ENCODE data around the gene CCDC15.

CCDC15 gene

DNA sequence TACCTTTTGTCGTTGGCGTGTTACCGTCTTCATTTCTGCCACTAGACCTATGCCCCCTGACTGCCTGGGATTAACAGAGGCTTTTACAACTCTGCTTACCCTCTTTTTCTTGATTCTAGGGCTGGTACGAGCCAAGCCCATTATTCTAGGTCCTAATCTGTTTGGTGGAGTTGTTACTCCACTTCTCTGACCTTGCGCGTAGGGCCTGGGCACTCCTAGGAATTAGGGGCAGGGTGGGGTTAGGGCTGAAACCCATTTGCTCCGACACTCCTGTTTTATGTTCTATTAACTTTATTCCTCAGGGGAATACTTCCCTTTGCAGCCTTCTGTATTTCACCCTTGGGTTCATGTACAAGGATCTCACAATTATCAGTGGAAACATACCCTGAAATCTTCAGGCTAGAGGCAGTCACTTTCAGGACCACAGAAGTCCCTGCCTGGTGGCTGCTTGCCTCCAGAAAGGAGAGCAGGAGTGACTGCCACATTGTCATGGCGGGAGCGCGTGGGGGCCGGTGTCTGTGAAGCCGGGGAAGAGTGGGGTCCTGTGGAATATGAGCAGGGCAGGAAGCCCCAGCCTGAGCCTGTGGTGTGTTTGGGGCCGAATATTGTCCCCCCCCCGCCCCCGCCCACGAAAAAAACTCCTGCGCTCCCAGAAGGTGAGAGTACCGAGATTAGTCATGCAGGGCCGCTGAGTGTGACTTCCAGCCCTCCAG is 108.4 kb downstream of the CCDC15 start:
- no peak for FAIRE-seq
- no peak for DNase-seq (ENCODE audit: insufficient read length, low spot score)

DNA sequence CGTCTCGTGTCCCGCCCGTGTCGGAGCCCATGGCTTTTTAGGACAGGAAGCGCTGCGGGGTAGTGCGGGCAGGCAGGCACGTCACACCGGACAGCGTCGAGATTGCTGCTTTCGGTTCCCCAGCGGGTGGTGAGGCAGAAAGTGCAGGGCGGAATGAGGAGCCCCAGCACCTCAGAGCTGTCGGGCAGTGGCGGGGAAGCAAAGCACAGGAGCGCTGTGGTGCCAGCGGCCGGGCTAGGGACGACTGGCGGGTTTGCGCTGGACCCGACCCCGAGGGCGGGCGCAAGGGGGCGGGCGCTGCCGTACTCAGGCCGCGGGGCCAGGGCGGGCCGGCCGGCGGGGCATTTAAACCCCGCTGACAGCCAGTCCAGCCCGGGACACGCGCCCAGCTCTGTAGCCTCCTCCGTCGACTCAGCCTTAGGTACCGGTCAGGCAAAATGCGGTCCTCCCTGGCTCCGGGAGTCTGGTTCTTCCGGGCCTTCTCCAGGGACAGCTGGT is 109.0 kb downstream of the CCDC15 start, which contains the start of gene SLC37A2:
SLC37A2 (plus strand) TSS at position 375 of the 498 bp plus-strand sequence; CDS start at position 438, 63 bp downstream.
- FAIRE-seq (peak; percentile 49), DNase-seq (ENCODE audit: insufficient read length, low spot score) (peak; percentile 50)

DNA sequence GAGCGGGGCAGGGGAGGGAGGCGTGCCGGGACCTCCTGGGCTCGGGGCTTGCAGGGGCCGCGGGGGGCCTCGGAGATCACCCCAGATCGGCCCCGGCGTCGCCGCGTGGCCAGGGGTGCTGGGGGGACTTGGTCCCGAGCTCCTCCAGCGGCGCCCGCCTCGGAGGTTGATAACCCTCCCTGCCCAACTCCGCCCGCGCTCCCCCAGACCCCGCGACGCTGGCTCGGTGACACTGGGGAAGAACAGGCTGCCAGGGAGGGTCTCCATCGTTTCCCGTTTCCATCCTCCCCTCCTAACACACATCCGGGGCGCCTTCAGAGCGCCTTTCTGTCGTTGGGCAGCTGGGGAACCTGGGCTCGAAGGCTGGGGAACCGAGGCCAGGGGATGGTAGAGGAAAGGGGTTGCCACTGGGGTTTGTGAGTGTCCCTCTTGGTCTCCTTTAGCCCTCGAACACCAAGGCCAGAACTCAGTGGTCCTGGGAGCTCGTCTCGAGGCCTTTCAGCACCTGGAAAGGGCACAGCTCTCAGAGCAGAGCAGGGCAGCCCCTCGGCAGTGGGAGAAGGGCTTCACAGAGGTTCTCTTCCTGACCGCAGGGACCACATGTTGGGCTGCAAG is 109.5 kb downstream of the CCDC15 start:
- FAIRE-seq (no peak), DNase-seq (ENCODE audit: insufficient read length, low spot score) (no peak)

- FAIRE-seq: no peak
- DNase-seq (ENCODE audit: insufficient read length, low spot score): no peak
Observed at GRCh38 chr11:125064070-125064469, 110.1 kb downstream of the CCDC15 start.

GRCh38 chr11:125068368-125068767 is 114.4 kb downstream of the CCDC15 start:
- DNase-seq (ENCODE audit: insufficient read length, low spot score): no peak
- no peak for FAIRE-seq

- DNase-seq (ENCODE audit: insufficient read length, low spot score): no peak
- FAIRE-seq: no peak
Observed at GRCh38 chr11:125069008-125069407, 115.0 kb downstream of the CCDC15 start.

DNA sequence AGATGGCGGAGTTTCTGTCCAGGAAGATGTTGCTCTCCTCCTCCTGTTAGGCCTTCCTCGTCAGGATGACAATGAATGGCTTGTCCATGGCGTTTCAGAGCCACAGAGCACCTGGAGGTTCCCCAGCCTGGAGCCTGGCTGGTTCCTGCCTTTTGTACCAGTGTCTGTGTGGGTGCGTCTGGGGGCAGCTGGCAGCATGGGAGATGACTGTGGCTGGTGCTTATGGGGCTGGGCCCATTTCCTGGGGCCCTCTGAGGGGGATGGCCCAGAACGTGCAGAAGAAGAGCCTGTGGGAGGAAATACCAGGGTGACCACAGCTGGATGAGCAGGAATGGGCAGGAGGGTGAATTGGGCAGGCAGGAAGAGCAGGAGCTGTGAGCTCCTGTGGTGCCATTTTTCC is 115.8 kb downstream of the CCDC15 start:
- no peak for FAIRE-seq

GRCh38 chr11:125070699-125071254 is 116.8 kb downstream of the CCDC15 start:
- FAIRE-seq: no peak
- peak; percentile 55 for DNase-seq (ENCODE audit: insufficient read length, low spot score)

More for the DNA sequence above, 115.8 kb downstream of the CCDC15 start:
- peak; percentile 32 for DNase-seq (ENCODE audit: insufficient read length, low spot score)

DNA sequence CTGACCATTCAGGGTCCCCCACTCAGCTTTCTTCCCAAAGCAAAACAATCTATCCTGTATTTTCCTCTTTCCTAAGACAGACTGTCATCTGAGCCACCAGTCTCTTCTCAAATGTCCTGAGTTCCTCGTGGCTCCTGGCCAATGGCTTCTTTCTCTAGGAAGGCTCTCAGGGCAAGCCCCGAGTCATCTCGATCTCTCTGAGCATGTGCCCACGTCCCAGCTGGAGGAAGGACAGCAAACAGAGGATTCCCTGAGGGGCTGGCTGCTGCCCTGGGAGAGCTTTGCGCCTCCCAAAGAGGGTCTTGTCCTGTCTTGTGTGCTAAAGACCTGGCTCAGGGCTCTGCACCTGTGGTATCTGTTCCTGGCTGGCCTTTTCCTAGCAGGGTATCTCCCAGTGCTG is 117.4 kb downstream of the CCDC15 start:
- DNase-seq (ENCODE audit: insufficient read length, low spot score) (no peak), FAIRE-seq (no peak)

GRCh38 chr11:125071846-125072217 is 117.8 kb downstream of the CCDC15 start:
- FAIRE-seq (no peak), DNase-seq (ENCODE audit: insufficient read length, low spot score) (no peak)

DNA sequence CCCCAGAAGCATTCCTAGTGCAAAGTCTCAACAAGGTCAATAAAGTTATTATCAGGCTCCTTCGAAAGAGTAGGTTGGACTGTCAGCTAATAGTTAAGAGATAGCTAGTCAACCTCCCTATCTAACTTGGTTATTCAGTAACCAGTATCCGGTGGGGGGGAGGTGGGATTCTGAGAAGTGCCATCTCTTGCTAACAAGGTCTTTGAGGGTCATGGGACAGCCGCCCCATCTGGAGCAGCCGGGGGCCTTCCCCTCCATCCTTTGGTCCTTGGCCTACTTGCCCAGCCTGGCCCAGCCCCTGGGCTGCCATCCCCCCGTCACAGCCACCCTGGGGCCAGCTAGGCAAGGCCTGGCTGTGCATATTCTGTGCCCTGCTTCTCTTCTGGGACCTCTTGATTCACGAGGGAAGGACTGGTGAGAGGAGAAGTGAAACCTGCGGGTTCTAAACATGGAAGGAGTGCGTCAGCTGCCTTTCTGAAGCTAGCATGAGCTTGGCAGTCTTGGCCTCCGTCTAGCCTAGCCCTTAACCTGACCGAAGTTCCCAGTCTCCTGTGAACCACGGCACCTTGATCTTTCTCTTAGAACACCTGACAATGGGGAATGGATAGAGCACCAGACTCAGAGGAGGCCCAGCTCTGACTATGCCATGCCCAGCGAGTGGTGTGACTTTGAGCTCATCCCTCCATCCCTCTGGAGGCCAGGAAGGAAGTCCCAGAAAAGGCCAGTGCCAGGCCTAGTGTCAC is 118.4 kb downstream of the CCDC15 start:
- no peak for DNase-seq (ENCODE audit: insufficient read length, low spot score)
- no peak for FAIRE-seq

GRCh38 chr11:125072961-125073590 is 119.1 kb downstream of the CCDC15 start:
- DNase-seq (ENCODE audit: insufficient read length, low spot score) (no peak), FAIRE-seq (no peak)

GRCh38 chr11:125073616-125074483 is 119.8 kb downstream of the CCDC15 start:
- no peak for DNase-seq (ENCODE audit: insufficient read length, low spot score)
- no peak for FAIRE-seq

- FAIRE-seq: no peak
- no peak for DNase-seq (ENCODE audit: insufficient read length, low spot score)
Observed at GRCh38 chr11:125074511-125075241, 120.7 kb downstream of the CCDC15 start.

GRCh38 chr11:125075242-125075625 is 121.2 kb downstream of the CCDC15 start:
- FAIRE-seq (no peak), DNase-seq (ENCODE audit: insufficient read length, low spot score) (no peak)

DNA sequence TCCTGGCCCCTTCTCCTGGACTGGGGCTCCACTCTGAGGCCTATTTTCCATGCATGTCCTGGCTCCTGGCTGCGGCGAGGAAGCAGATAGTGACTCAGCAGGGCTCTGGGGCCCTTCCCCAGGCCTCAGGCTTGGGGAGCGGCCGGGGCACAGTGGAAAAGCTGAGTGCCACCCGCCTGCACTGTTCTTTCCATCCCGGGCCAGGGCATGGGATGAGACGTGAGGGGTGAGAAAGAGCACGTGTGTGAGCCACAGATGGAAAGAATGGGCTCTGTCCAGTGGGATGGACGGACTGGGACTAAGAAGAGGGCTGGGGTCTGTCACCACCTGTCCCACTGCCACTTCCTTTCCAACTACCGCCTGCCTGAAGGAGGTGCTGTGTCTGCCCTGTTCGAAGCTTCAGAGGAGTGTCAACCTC is 121.9 kb downstream of the CCDC15 start:
- FAIRE-seq: no peak
- DNase-seq (ENCODE audit: insufficient read length, low spot score): no peak

GRCh38 chr11:125076378-125076945 is 122.5 kb downstream of the CCDC15 start:
- no peak for FAIRE-seq
- no peak for DNase-seq (ENCODE audit: insufficient read length, low spot score)

GRCh38 chr11:125078016-125078415 is 124.0 kb downstream of the CCDC15 start:
- no peak for DNase-seq (ENCODE audit: insufficient read length, low spot score)
- no peak for FAIRE-seq

Measured in HTR-8/SVneo (cell line).